Measurements from ENCODE around the gene ANP32D. TPM values are rescaled to one million over a fixed set of nuclear protein-coding genes. Genes with fewer than 3 reads are reported as not detected.
"Not testable (repeated sequence)": the region's sequence is repeated elsewhere in the genome, so short reads cannot be mapped to it uniquely, and the experiment has no call there.

Gene ANP32D
- total RNA-seq, 1 experiment from 2014 or later, result not detected

DNA sequence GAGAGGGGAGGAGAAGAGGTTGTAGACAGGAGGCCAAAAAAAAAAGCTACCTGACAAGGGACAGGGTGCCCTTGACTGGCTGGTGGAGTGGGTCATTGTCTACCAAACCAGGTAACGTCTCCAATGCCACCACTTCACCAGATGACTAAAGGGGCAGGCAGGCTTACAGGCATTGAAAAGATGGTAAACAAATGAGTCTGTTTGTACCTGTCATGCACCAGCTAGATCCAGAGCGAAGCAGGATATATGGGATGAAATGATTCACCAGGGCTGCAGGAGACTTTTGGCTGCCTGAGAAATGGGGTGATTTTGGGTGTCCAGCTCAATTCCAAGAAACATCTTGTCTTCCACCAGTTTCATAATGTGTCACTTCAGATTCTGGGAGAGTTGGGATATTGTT, 13.9 kb downstream of the ANP32D start:
- ChIA-PET POLR2A (ENCODE audit: low non-redundant PET) (no interaction called here), CTCF (no interaction called here)
- intact Hi-C loops (cut with micrococcal nuclease; ENCODE audit: unreplicated experiment), result no loop called here
- Histone ChIP-seq H3K4me1 (ENCODE audit: insufficient read depth, low read length, poor library complexity, severe bottlenecking) (no peaks in the 10 kb centered on the region), H3K9me3 (ENCODE audit: low read depth, low read length, poor library complexity, severe bottlenecking) (no peaks in the 10 kb centered on the region), H3K27ac (ENCODE audit: low read depth, low read length, poor library complexity, severe bottlenecking) (no peak overlapping the region), H3K4me3 (ENCODE audit: low read depth, low read length, poor library complexity, severe bottlenecking) (no peak overlapping the region), H3K36me3 (ENCODE audit: insufficient read depth, low read length, poor library complexity, severe bottlenecking) (no peaks in the 10 kb centered on the region), H3K27me3 (replicated peaks; ENCODE audit: insufficient read depth, low read depth, low read length, poor library complexity) (peaks cover 10% of the 10 kb centered on the region)
- TF ChIP-seq EZH2 (IDR thresholded peaks at IDR 0.05; ENCODE audit: borderline replicate concordance, low read depth, low read length, poor library complexity, severe bottlenecking), result no peak
- TF ChIP-seq, protein P1, sequence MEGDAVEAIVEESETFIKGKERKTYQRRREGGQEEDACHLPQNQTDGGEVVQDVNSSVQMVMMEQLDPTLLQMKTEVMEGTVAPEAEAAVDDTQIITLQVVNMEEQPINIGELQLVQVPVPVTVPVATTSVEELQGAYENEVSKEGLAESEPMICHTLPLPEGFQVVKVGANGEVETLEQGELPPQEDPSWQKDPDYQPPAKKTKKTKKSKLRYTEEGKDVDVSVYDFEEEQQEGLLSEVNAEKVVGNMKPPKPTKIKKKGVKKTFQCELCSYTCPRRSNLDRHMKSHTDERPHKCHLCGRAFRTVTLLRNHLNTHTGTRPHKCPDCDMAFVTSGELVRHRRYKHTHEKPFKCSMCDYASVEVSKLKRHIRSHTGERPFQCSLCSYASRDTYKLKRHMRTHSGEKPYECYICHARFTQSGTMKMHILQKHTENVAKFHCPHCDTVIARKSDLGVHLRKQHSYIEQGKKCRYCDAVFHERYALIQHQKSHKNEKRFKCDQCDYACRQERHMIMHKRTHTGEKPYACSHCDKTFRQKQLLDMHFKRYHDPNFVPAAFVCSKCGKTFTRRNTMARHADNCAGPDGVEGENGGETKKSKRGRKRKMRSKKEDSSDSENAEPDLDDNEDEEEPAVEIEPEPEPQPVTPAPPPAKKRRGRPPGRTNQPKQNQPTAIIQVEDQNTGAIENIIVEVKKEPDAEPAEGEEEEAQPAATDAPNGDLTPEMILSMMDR (conservative IDR thresholded peaks at IDR 0.05; ENCODE audit: low read depth, low read length), result no peak
- no TSS peak for BruUV-seq (replicated peaks)
- DNase-seq (ENCODE audit: low spot score), result no peak

- no peaks in the 10 kb centered on the region for H3K36me3 ChIP-seq (ENCODE audit: insufficient read depth, low read length, poor library complexity, severe bottlenecking)
- TF ChIP-seq EZH2 (IDR thresholded peaks at IDR 0.05; ENCODE audit: borderline replicate concordance, low read depth, low read length, poor library complexity, severe bottlenecking), result no peak
- TF ChIP-seq, protein P1 (conservative IDR thresholded peaks at IDR 0.05; ENCODE audit: low read depth, low read length), result no peak
- intact Hi-C loops (cut with micrococcal nuclease; ENCODE audit: unreplicated experiment), result no loop called here
- BruUV-seq (replicated peaks), result no TSS peak
- ChIA-PET CTCF (no interaction called here), POLR2A (ENCODE audit: low non-redundant PET) (no interaction called here)
- DNase-seq (ENCODE audit: low spot score), result no peak
- H3K4me3 ChIP-seq (ENCODE audit: low read depth, low read length, poor library complexity, severe bottlenecking), result no peak overlapping the region
- H3K27me3 ChIP-seq (replicated peaks; ENCODE audit: insufficient read depth, low read depth, low read length, poor library complexity), result peaks cover 15% of the 10 kb centered on the region
- H3K9me3 ChIP-seq (ENCODE audit: low read depth, low read length, poor library complexity, severe bottlenecking), result no peaks in the 10 kb centered on the region
- no peak overlapping the region for H3K27ac ChIP-seq (ENCODE audit: low read depth, low read length, poor library complexity, severe bottlenecking)
- H3K4me1 ChIP-seq (ENCODE audit: insufficient read depth, low read length, poor library complexity, severe bottlenecking), result no peaks in the 10 kb centered on the region
These were observed 14.3 kb downstream of the ANP32D start for GRCh38 chr12:48486679-48487078.

DNA sequence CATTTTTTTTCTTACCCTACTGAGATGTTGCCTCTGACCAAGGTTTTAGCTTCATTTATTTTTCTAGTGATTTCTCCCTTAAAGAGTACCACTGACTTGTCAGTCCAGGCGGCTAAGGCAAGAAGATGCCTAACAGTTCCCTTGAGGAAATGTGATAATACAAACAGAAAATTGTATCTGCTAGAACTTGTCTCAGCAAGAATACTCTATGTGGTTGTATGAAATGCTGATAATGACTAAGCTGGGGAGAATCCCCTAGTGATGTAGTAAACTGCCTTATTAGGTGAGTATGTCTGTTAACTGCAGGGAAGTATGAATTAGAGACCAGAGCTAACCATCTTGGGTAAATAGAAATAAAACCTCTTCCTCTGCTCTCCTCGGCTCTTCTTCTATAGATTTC, 16.7 kb downstream of the ANP32D start:
- Histone ChIP-seq H3K27ac (ENCODE audit: low read depth, low read length, poor library complexity, severe bottlenecking) (no peak overlapping the region), H3K27me3 (replicated peaks; ENCODE audit: insufficient read depth, low read depth, low read length, poor library complexity) (peaks cover 15% of the 10 kb centered on the region), H3K36me3 (ENCODE audit: insufficient read depth, low read length, poor library complexity, severe bottlenecking) (no peaks in the 10 kb centered on the region), H3K4me3 (ENCODE audit: low read depth, low read length, poor library complexity, severe bottlenecking) (no peak overlapping the region), H3K4me1 (ENCODE audit: insufficient read depth, low read length, poor library complexity, severe bottlenecking) (no peaks in the 10 kb centered on the region), H3K9me3 (ENCODE audit: low read depth, low read length, poor library complexity, severe bottlenecking) (no peaks in the 10 kb centered on the region)
- TF ChIP-seq, protein P1 (conservative IDR thresholded peaks at IDR 0.05; ENCODE audit: low read depth, low read length), result no peak
- no peak for TF ChIP-seq EZH2 (IDR thresholded peaks at IDR 0.05; ENCODE audit: borderline replicate concordance, low read depth, low read length, poor library complexity, severe bottlenecking)
- ChIA-PET CTCF (no interaction called here), POLR2A (ENCODE audit: low non-redundant PET) (no interaction called here)
- BruUV-seq (replicated peaks), result no TSS peak
- no peak for DNase-seq (ENCODE audit: low spot score)
- intact Hi-C loops (cut with micrococcal nuclease; ENCODE audit: unreplicated experiment), result no loop called here

DNA sequence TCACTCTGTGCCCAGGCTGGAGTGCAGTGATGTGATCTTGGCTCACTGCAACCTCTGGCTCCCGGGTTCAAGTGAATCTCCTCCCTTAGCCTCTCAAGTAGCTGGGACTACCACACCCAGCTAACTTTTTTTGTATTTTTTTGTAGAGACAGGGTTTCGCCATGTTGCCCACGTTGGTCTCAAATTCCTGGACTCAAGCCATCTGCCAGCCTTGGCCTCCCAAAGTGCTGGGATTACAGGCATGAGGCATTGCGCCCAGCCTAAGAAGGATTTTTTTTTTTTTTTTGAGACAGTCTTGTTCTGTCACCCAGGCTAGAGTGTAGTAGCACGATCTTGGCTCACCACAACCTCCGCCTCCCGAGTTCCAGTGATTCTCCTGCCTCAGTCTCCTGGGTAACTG, 17.1 kb downstream of the ANP32D start:
- intact Hi-C loops (cut with micrococcal nuclease; ENCODE audit: unreplicated experiment); H3K36me3 ChIP-seq (ENCODE audit: insufficient read depth, low read length, poor library complexity, severe bottlenecking); H3K4me3 ChIP-seq (ENCODE audit: low read depth, low read length, poor library complexity, severe bottlenecking); DNase-seq (ENCODE audit: low spot score); CTCF ChIA-PET; BruUV-seq (replicated peaks); POLR2A ChIA-PET (ENCODE audit: low non-redundant PET); H3K27ac ChIP-seq (ENCODE audit: low read depth, low read length, poor library complexity, severe bottlenecking); H3K4me1 ChIP-seq (ENCODE audit: insufficient read depth, low read length, poor library complexity, severe bottlenecking); H3K9me3 ChIP-seq (ENCODE audit: low read depth, low read length, poor library complexity, severe bottlenecking): not testable (repeated sequence)
- peaks cover 15% of the 10 kb centered on the region for H3K27me3 ChIP-seq (replicated peaks; ENCODE audit: insufficient read depth, low read depth, low read length, poor library complexity)

- H3K27ac ChIP-seq (ENCODE audit: low read depth, low read length, poor library complexity, severe bottlenecking); DNase-seq (ENCODE audit: low spot score); H3K4me3 ChIP-seq (ENCODE audit: low read depth, low read length, poor library complexity, severe bottlenecking); BruUV-seq (replicated peaks); intact Hi-C loops (cut with micrococcal nuclease; ENCODE audit: unreplicated experiment); H3K4me1 ChIP-seq (ENCODE audit: insufficient read depth, low read length, poor library complexity, severe bottlenecking); H3K36me3 ChIP-seq (ENCODE audit: insufficient read depth, low read length, poor library complexity, severe bottlenecking); POLR2A ChIA-PET (ENCODE audit: low non-redundant PET); H3K9me3 ChIP-seq (ENCODE audit: low read depth, low read length, poor library complexity, severe bottlenecking); CTCF ChIA-PET: not testable (repeated sequence)
- H3K27me3 ChIP-seq (replicated peaks; ENCODE audit: insufficient read depth, low read depth, low read length, poor library complexity), result peaks cover 20% of the 10 kb centered on the region
These were observed 27.9 kb downstream of the ANP32D start for GRCh38 chr12:48500281-48500680.

DNA sequence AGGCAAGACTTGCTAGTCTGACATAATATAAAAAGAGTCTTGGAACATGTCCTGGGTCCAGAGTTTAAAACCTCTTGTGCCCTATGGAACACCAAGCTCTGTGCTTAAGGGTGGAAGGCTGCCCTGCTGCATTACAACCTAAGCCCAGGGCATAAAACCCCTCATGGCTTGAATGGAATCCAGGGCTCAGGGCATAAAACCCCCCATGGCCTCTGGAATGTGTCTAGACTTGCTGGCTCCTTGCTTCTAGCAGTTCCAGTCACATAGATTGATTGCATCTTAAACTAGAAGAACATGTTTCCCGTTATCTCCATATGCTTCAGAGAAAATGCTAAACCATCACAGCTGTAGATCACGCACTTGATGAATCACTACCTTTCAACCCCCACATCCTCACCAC, 34.5 kb downstream of the ANP32D start:
- H3K36me3 ChIP-seq (ENCODE audit: insufficient read depth, low read length, poor library complexity, severe bottlenecking); DNase-seq (ENCODE audit: low spot score); H3K9me3 ChIP-seq (ENCODE audit: low read depth, low read length, poor library complexity, severe bottlenecking); intact Hi-C loops (cut with micrococcal nuclease; ENCODE audit: unreplicated experiment); H3K4me1 ChIP-seq (ENCODE audit: insufficient read depth, low read length, poor library complexity, severe bottlenecking); H3K27ac ChIP-seq (ENCODE audit: low read depth, low read length, poor library complexity, severe bottlenecking); CTCF ChIA-PET; H3K4me3 ChIP-seq (ENCODE audit: low read depth, low read length, poor library complexity, severe bottlenecking); BruUV-seq (replicated peaks): not testable (repeated sequence)
- POLR2A ChIA-PET (ENCODE audit: low non-redundant PET), result interaction anchor here (0.6 kb wide), 1 partner anchor 284 kb away, joined by 5 read pairs; no protein-coding TSS in a partner anchor
- peaks cover 22% of the 10 kb centered on the region for H3K27me3 ChIP-seq (replicated peaks; ENCODE audit: insufficient read depth, low read depth, low read length, poor library complexity)

Data from A673 (cell line).